IPS-18c (cell line): Measurements from ENCODE around the gene NFATC1.

Source experiments
- H3K4me3 ChIP-seq: 2 replicates; pipeline ENCODE4 v1.7.0; 2013; ENCODE audit warnings: low read depth, mild to moderate bottlenecking, low read length, moderate library complexity; ENCODE audit not compliant: insufficient read depth
- H3K9me3 ChIP-seq: one replicate; pipeline ENCODE4 v1.6.1; 2013; ENCODE audit warnings: mild to moderate bottlenecking, low read length, moderate library complexity; ENCODE audit not compliant: control insufficient read depth, insufficient read depth

The NFATC1 gene

GRCh38 chr18:79563949-79564348 lies 168.2 kb downstream of the NFATC1 start:
- no peak overlapping the region for H3K4me3 ChIP-seq
- H3K9me3 ChIP-seq, result peaks cover 6% of the 10 kb centered on the region

DNA sequence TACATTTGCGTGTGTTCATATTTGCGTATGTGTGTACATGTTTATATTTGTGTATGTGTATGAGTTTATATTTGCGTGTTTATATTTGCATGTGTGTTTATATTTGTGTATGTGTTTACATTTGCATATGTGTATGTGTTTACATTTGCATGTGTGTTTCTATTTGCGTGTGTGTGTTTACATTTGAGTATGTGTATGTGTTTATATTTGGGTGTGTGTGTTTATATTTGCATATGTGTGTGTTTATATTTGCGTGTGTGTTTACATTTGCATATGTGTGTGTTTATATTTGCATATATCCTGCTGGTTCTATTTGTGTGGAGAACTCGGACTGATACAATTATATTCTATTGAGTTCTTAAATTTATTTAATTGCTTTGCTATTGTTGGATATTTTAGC lies 168.7 kb downstream of the NFATC1 start:
- Histone ChIP-seq H3K4me3 (no peak overlapping the region), H3K9me3 (peaks cover 6% of the 10 kb centered on the region)

DNA sequence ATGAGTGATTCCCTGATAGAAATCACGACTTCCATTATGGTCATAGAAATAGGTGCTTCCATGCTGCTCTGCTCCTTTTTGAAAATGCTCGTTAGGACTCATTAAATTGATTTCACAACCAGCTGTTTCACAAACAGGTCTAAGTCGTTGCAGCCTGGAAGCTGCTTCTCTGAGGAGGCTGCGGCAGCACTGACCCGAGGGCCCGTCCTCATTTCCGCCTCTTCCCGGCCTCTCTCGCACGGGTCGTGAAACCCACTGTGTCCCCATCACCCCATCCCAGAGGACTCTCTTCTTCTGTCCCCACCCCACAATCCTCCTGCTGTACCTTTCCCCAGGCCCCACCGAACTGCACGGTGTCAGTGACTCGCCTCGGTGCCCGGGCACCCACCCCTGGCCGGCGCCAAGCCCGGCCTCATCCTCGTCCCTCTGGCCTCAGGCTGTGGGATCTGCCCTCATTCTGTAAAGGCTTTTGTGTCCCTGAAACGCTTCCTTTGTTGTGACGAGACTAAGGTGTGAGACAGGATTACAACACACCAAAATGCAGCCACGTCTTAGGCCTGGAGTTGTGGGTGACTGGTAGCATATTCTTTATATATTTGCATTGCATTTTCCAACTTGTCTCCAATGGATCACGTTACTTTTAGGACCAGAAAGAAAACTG lies 171.2 kb downstream of the NFATC1 start:
- peaks cover 2% of the 10 kb centered on the region for H3K9me3 ChIP-seq
- H3K4me3 ChIP-seq, result no peak overlapping the region

DNA sequence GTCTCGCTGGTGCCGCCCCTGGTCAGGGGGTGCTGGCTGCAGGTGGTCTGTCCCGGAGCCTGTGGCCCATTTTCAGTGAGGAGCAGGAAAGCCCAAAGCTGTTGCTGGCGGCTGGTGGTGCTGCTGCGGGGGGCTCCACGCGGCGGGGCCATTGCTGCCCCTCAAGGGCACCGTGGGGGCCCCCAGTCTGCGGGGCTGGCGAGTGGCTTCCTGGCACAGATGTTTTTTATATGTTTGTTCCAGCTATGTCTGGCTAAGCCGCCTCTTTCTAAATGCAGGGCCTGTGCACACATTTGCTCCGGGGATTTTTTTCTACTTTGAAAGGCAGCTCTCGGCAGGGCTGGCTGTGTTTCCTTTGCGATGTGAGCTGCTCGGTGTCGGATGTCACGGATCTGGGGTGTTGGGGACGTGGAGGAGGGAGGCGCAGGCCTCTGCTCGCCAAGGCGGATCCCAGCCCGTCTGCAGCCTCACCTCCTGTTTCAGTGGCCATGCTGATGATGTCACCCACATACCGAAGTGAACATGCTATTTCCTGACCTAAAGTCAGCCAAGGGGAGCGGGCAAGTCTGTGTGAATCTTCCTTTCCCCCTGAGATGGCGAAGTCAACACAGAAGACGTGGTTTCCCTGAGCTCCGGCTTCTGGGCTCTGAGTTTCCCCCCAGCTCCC lies 171.9 kb downstream of the NFATC1 start:
- Histone ChIP-seq H3K4me3 (no peak overlapping the region), H3K9me3 (peaks cover 2% of the 10 kb centered on the region)

DNA sequence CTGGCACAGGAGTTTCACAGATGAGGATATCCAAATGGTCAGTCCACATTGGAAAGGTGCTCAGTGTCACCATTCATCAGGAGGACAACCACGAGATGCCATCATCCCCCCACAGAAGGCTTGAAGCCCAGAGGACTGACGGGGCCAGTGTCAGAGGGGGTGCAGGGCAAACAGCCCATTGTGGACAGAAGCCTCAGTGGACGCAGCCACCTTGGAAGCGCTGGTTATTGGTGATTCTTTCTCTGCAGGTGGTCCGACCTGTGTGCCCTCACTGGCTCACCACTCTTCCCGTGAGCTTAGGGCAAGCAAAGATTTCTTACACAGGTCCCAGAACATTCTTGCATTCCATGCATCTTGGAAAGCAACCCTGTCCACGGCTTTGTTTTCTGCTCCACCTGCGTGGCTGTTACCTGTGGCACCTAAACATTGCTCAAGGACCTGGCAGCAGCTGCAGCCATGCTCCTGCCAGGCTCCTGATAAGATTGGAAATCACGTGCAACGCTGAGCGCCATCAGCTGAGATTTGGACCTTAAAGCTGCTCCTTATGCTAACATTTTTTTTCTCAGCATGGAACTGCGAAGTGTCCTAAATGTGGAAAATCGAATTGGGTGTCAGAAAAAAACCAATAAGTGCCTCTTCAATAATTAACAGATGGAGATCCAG lies 172.9 kb downstream of the NFATC1 start:
- Histone ChIP-seq H3K4me3 (no peak overlapping the region), H3K9me3 (peaks cover 4% of the 10 kb centered on the region)

- peaks cover 4% of the 10 kb centered on the region for H3K9me3 ChIP-seq
- H3K4me3 ChIP-seq, result no peak overlapping the region
Measured at GRCh38 chr18:79569720-79570119, 174.0 kb downstream of the NFATC1 start.

DNA sequence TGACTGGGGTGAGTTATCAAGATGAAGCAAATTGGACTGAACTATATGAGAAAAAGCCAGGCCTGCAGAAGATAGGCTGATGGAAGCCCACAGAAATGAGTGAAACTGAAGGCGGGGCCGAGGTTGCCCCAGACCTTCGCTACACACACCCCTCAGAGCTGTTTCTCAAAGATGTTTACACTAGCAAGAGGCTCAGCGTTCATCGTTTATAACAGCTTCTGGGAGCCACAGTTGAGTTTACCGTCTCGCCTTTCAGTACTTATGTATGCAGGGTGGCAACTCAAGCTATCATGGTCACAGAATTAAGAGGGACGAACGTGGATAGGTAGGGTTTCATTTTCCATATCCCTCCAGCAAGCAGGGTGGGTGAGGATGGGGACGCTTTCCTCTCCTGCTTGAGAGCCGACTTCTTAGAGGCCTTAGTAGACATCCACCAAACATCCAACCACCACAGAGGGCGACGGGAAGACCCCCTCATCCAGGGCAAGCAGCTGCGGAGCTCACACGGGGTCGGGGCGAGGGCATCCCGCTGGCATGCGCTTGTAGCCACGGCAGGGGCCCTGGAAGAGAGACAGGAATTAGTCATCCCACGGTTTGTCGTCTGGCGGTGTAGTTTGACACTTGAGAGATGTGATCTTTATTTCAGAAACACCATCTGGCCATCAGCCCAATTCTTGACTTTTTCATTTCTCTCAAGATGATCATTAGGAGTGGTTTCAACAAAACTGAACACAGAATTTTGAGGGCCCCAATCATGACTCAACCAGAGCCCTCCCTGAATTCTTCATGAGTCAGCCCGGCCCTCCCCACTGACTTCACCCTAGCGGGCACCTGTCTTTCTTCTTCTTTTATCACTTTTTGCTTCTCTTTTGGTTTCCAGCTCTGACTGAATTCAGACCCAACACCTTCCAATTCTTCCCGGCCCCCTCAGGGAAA lies 174.8 kb downstream of the NFATC1 start:
- Histone ChIP-seq H3K9me3 (peaks cover 4% of the 10 kb centered on the region), H3K4me3 (no peak overlapping the region)

DNA sequence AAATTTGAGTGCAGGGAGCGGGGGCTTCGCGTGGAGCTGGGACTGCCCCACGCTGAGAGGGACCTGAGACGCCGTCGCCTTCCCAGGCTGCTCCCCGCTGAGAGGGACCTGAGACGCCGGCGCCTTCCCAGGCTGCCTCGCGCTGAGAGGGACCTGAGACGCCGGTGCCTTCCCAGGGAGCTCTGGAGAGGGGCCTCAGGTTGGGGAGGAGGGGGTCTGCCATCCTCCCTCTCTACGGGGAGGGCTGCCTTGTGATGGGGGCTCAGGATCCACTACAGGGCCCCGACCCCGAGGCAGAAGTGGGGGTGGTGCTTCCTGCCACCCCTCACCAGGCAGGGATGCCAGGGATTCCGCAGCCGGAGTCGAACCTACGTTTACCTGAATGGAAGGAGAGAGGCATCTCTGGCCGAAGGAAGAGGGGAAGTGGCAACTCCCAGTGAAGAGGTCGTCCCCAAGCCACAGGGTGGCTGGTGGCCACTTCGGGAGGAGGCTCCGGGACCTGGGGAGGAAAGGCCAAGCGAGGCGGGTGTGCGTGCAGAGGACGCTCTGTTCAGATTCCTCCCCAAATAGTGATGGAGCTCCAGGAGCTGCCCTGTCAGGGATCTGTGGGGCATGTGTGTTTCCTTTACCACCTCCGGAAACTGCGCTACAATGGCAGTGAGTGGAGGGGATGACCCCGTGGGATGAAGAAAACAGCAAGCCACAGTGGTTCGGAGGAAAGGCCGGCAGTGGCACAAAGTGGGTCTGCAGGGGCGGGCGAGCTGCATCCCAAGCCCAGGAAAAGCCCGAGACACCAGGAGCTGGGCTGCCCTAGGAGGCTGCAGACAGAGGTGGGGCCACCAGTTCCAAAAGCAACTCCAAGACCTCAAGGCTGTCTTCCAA lies 175.7 kb downstream of the NFATC1 start:
- Histone ChIP-seq H3K9me3 (peaks cover 4% of the 10 kb centered on the region), H3K4me3 (no peak overlapping the region)

DNA sequence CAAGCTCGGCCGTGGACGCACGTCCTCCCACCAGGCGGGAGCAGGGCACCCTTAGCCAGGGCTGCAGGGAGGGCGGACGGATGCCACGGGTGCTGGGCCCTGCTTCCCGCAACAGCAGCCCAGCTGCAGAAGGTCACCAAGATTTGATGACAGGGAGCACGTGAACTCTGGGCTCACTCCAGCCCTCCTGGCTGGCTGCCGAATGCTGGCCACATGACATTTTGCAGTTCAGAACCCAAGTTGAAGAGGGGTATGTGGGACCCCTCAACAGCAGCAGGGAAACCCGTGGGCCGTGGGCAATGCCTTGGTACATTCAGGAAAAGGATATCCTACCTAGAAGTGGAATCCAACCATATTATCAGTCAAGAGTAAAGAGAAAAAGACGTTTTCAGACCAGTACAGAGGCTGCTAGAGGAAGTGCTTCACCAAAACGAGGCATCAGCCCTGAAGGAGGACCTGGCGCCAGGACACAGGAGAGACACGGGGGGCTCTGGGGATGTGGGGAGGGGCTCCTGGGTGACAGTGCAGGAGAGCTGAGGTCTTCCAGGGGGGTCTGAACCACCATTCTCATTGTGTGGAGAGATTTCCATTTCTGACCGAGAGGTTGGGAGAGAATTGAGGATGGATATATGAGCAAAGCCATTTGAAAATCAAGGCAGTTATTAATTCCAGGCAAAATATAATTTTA lies 176.5 kb downstream of the NFATC1 start:
- H3K9me3 ChIP-seq, result peaks cover 2% of the 10 kb centered on the region
- no peak overlapping the region for H3K4me3 ChIP-seq

DNA sequence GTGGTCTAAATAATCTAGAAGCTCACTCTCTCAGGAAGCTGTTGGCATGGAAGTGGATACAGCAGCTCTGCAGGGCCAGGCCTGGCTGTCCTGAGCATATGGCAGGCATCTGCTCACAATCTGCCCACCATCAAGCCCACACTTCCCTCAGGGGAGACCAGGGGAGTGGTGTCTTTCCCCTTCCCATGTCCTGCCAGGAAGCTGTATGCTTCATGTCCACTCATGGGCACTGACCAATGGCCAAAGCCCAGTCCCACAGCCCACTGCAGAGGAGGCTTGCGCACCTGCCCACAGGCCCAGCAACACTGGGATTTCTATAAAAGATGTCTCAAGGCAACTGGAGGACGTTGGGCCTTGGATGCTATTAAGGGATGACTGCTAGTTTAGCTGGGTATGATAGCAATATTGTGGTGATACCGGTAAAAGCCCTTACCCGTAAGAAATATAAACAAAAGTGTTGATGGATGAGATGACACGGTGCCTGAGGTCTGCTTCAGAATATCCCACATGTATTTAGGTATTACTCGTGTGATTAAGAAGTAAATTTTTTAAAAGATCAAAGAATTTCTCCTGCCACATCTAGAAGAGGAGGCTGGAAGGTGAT lies 177.2 kb downstream of the NFATC1 start:
- peaks cover 2% of the 10 kb centered on the region for H3K9me3 ChIP-seq
- no peak overlapping the region for H3K4me3 ChIP-seq

GRCh38 chr18:79573921-79574491 lies 178.3 kb downstream of the NFATC1 start:
- peaks cover 2% of the 10 kb centered on the region for H3K9me3 ChIP-seq

DNA sequence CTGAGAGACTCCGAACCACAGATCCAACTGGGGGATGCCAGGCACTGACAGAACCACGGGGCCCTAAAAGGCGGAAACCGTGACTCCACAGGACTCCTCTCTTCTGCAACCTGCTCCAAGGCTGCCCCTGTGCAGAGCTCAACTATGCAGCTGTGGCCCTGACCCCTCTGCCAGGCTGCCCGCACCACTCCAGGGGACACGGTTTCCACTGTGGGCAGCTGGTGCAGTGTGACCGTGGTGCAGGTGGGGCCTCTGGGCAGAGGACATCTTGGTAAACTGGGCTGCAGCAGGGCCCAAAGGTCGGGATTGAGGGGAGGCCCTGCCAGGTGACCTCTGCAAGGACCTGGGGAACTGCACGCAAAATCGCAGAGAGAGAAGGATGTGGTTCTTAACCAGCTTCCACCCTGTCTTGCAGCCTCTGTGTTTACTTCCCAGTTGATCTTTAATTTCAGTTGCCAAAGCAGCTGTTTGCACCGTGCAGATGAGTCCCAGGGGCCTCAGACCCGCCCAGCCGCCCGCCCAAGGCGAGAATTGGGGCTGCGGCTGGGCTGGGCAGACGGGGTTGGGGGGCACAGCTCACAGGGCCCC lies 179.3 kb downstream of the NFATC1 start:
- no peak overlapping the region for H3K4me3 ChIP-seq

More at GRCh38 chr18:79573921-79574491, 178.3 kb downstream of the NFATC1 start:
- no peak overlapping the region for H3K4me3 ChIP-seq

GRCh38 chr18:79575891-79576685 lies 180.4 kb downstream of the NFATC1 start:
- H3K9me3 ChIP-seq, result peaks cover 2% of the 10 kb centered on the region
- no peak overlapping the region for H3K4me3 ChIP-seq

More for the DNA sequence above, 179.3 kb downstream of the NFATC1 start:
- H3K9me3 ChIP-seq, result peaks cover 2% of the 10 kb centered on the region

- Histone ChIP-seq H3K9me3 (peaks cover 2% of the 10 kb centered on the region), H3K4me3 (no peak overlapping the region)
Measured at GRCh38 chr18:79576686-79577351, 181.1 kb downstream of the NFATC1 start.
